Keratinocyte (primary cell): Measurements from ENCODE around the gene USP9X. TPM values are rescaled to one million over a fixed set of nuclear protein-coding genes. Genes with fewer than 3 reads are reported as not detected.

Experiments
- DNase-seq: peaks from one replicate; pipeline ENCODE4 v3.0.0-alpha.2; 2011; ENCODE audit warnings: low read depth, missing footprints, low spot score
- FAIRE-seq: peaks from 2 replicates; lab custom pipeline; 2011; peaks lifted over from hg19 to GRCh38; lab: Jason Lieb, UNC
- H2AFZ ChIP-seq: 2 replicates; pipeline ENCODE4 v1.6.0; 2012; ENCODE audit warnings: low read length, control low read depth, inconsistent platforms; ENCODE audit not compliant: control insufficient read depth
- H3K27ac ChIP-seq: 2 replicates; pipeline ENCODE4 v1.5.1; 2011; ENCODE audit warnings: low read length; ENCODE audit not compliant: control insufficient read depth, insufficient read depth
- H3K27me3 ChIP-seq: 3 replicates; pipeline ENCODE4 v1.6.0; 2011; ENCODE audit warnings: low read length; ENCODE audit not compliant: control insufficient read depth, insufficient read depth; ENCODE audit errors: extremely low read depth
- H3K36me3 ChIP-seq, 2 experiments: 2 replicates in 1 of 2; 3 replicates in 1 of 2; pipeline ENCODE4 v1.5.1; 2011; ENCODE audit warnings: low read length in 2 of 2, mild to moderate bottlenecking in 1 of 2; ENCODE audit not compliant: control insufficient read depth in 2 of 2, insufficient read depth in 2 of 2; ENCODE audit errors: extremely low read depth in 1 of 2
- H3K4me1 ChIP-seq: 3 replicates; pipeline ENCODE4 v1.5.1; 2011; ENCODE audit warnings: low read length; ENCODE audit not compliant: control insufficient read depth, insufficient read depth; ENCODE audit errors: extremely low read depth
- H3K4me2 ChIP-seq: 3 replicates; pipeline ENCODE4 v1.6.0; 2011; ENCODE audit warnings: low read depth, low read length; ENCODE audit not compliant: control insufficient read depth, insufficient read depth; ENCODE audit errors: extremely low read depth
- H3K4me3 ChIP-seq, 3 experiments: fragments of 200-600 bp in 1 of 3; sonication (generic) in 1 of 3; 2 replicates in 2 of 3; 3 replicates in 1 of 3; pipeline ENCODE4 v1.5.1; 2011 to 2016; ENCODE audit warnings: low read length in 3 of 3, mild to moderate bottlenecking in 3 of 3, control low read depth in 2 of 3, inconsistent platforms in 1 of 3, low read depth in 1 of 3, mixed read lengths in 1 of 3, mixed run types in 1 of 3, moderate library complexity in 1 of 3; ENCODE audit not compliant: control insufficient read depth in 2 of 3, insufficient read depth in 2 of 3; ENCODE audit errors: extremely low read depth in 1 of 3
- H3K79me2 ChIP-seq: 2 replicates; pipeline ENCODE4 v1.6.0; 2012; ENCODE audit warnings: low read length; ENCODE audit not compliant: control insufficient read depth, insufficient read depth
- H3K9ac ChIP-seq: 3 replicates; pipeline ENCODE4 v1.6.0; 2011; ENCODE audit warnings: low read length; ENCODE audit not compliant: control insufficient read depth, insufficient read depth; ENCODE audit errors: extremely low read depth
- H3K9me1 ChIP-seq: 3 replicates; pipeline ENCODE4 v1.6.0; 2011; ENCODE audit warnings: low read length; ENCODE audit not compliant: control insufficient read depth, insufficient read depth; ENCODE audit errors: extremely low read depth
- H3K9me3 ChIP-seq: 2 replicates; pipeline ENCODE4 v1.5.1; 2012; ENCODE audit warnings: low read depth, low read length; ENCODE audit not compliant: control insufficient read depth
- H4K20me1 ChIP-seq: 3 replicates; pipeline ENCODE4 v1.6.0; 2011; ENCODE audit warnings: low read length; ENCODE audit not compliant: control insufficient read depth, insufficient read depth; ENCODE audit errors: extremely low read depth
- CTCF ChIP-seq, 3 experiments: IDR thresholded peaks in 1 of 3; conservative IDR thresholded peaks in 1 of 3; optimal IDR thresholded peaks in 1 of 3; 2 replicates in 2 of 3; 3 replicates in 1 of 3; pipeline versions ENCODE3 to v1.5.1; 2011; ENCODE audit warnings: low read length in 3 of 3, mild to moderate bottlenecking in 3 of 3, moderate library complexity in 2 of 3, control low read depth in 1 of 3, inconsistent platforms in 1 of 3; ENCODE audit not compliant: insufficient read depth in 2 of 3; ENCODE audit errors: extremely low read depth in 1 of 3
- EZH2 ChIP-seq: IDR thresholded peaks from one replicate; pipeline ENCODE4 v1.6.1; 2012; ENCODE audit warnings: inconsistent platforms, mild to moderate bottlenecking, low read length, moderate library complexity
- dilution Hi-C: fragments of 300-500 bp; cut with MboI; formaldehyde crosslinking; loops from one replicate; pipeline ENCODE4 v1.7.0; 2020; ENCODE audit warnings: low sequenced_read_pairs; ENCODE audit not compliant: extremely low pct_ligation_motif_present
- polyA plus RNA-seq, 5 experiments: library from polyadenylated mRNA; depleted of rRNA in 3 of 5; stranded (reverse) in 3 of 5; stranded (forward) in 1 of 5; unstranded in 1 of 5; fragments of >200 nt; gene quantifications; 1 replicate in 1 of 5; 2 replicates in 3 of 5; 3 replicates in 1 of 5; pipeline versions ENCODE4 v1.2.1 to v1.2.3, GENCODE V29; 2011 to 2012; ENCODE audit warnings: missing spikeins in 2 of 5, low read depth in 1 of 5, low replicate concordance in 1 of 5

The USP9X gene
- polyA plus RNA-seq, 1 donor (not counting 4 experiments of a cell fraction or from before 2014, with no cell fraction given): 44.8 TPM

DNA sequence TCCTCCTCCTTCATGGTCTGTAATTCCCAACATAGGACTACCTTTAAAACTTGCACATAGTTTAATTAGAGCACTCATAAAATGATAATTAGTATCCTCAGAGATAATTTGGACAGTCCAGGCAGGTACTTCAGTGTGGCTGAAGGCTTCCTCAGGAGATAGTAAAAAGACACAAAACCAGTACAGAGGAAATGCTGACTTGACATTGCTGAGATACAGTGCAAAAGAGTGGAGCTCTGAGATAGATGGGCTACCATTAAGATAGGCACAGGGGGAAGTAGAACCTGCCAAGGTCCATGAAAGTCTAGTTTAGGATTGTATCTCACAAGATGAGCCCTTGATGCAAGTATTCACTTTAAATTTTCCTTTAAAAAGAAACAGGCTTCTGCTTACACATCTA, 91.0 kb downstream of the USP9X start:
- Histone ChIP-seq H3K9me3 (no peaks in the 10 kb centered on the region), H3K9ac (no peak overlapping the region), H3K4me3 (no peak overlapping the region), H3K79me2 (peaks cover 3% of the 10 kb centered on the region), H3K36me3 (peaks cover 0 to 6% of the 10 kb centered on the region in 2 experiments), H3K4me1 (no peaks in the 10 kb centered on the region), H3K4me2 (no peak overlapping the region), H4K20me1 (peaks cover 3% of the 10 kb centered on the region), H2AFZ (no peak overlapping the region), H3K27me3 (no peaks in the 10 kb centered on the region), H3K9me1 (no peaks in the 10 kb centered on the region), H3K27ac (no peak overlapping the region)
- no peak for DNase-seq
- dilution Hi-C loops: no loop called here
- TF ChIP-seq EZH2 (no peak), CTCF (optimal IDR thresholded peaks at IDR 0.05 in 1 of 3, IDR thresholded peaks at IDR 0.05 in 1 of 3, conservative IDR thresholded peaks at IDR 0.05 in 1 of 3; ENCODE audit: extremely low read depth in 1 of 3, insufficient read depth in 2 of 3, low read length in 3 of 3) (no peak)
- no peak for FAIRE-seq

- H3K9me3 ChIP-seq: no peaks in the 10 kb centered on the region
- H3K9ac ChIP-seq: no peak overlapping the region
- peaks cover 3% of the 10 kb centered on the region for H4K20me1 ChIP-seq
- FAIRE-seq (no peak), DNase-seq (no peak)
- no peak for TF ChIP-seq EZH2
- TF ChIP-seq CTCF (optimal IDR thresholded peaks at IDR 0.05 in 1 of 3, IDR thresholded peaks at IDR 0.05 in 1 of 3, conservative IDR thresholded peaks at IDR 0.05 in 1 of 3; ENCODE audit: extremely low read depth in 1 of 3, insufficient read depth in 2 of 3, low read length in 3 of 3): no peak
- no peak overlapping the region for H3K4me2 ChIP-seq
- H3K79me2 ChIP-seq: peaks cover 3% of the 10 kb centered on the region
- H3K9me1 ChIP-seq: no peaks in the 10 kb centered on the region
- no peak overlapping the region for H3K27ac ChIP-seq
- dilution Hi-C loops: no loop called here
- H3K36me3 ChIP-seq: peaks cover 0 to 5% of the 10 kb centered on the region in 2 experiments
- no peak overlapping the region for H2AFZ ChIP-seq
- H3K4me3 ChIP-seq: no peak overlapping the region
- no peaks in the 10 kb centered on the region for H3K4me1 ChIP-seq
- H3K27me3 ChIP-seq: no peaks in the 10 kb centered on the region
These were observed 92.1 kb downstream of the USP9X start for GRCh38 chrX:41177297-41177696.
